Fibroblast of lung (primary cell): ENCODE results near the gene ITIH4.

Experiments used
- EZH2 ChIP-seq: IDR thresholded peaks from 2 replicates; pipeline ENCODE4 v1.5.1; 2012; ENCODE audit warnings: low read length, control low read depth, mild to moderate bottlenecking; ENCODE audit errors: missing control alignments
- TF ChIP-seq, protein P1 (sequence below), 2 donors: IDR thresholded peaks in 1 of 2; conservative IDR thresholded peaks in 1 of 2; 1 replicate in 1 of 2; 2 replicates in 1 of 2; pipeline ENCODE4 v1.5.1; 2011 to 2012; ENCODE audit warnings: low read length in 2 of 2, control low read depth in 1 of 2, inconsistent platforms in 1 of 2, low read depth in 1 of 2, mild to moderate bottlenecking in 1 of 2

DNA sequence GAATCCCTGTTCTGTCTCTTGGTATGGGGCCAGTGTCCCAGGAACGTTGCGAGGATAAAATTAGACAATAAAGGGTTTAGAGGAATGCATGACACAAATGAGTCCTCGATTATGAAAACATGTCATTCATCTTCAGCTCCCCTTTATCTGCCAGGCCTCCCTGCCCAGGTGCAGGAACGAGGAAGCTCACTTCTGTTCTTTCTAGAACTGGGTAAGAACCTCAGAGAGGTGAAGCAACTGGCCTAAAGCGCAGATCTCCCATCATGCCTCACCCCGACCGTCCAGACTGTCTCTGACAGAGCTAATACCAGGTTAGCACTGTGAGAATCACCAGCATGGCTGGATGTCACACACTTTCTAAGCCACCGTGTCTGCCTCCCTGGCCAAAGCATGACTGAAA, 54.6 kb downstream of the ITIH4 start:
- TF ChIP-seq, protein P1, sequence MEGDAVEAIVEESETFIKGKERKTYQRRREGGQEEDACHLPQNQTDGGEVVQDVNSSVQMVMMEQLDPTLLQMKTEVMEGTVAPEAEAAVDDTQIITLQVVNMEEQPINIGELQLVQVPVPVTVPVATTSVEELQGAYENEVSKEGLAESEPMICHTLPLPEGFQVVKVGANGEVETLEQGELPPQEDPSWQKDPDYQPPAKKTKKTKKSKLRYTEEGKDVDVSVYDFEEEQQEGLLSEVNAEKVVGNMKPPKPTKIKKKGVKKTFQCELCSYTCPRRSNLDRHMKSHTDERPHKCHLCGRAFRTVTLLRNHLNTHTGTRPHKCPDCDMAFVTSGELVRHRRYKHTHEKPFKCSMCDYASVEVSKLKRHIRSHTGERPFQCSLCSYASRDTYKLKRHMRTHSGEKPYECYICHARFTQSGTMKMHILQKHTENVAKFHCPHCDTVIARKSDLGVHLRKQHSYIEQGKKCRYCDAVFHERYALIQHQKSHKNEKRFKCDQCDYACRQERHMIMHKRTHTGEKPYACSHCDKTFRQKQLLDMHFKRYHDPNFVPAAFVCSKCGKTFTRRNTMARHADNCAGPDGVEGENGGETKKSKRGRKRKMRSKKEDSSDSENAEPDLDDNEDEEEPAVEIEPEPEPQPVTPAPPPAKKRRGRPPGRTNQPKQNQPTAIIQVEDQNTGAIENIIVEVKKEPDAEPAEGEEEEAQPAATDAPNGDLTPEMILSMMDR (conservative IDR thresholded peaks at IDR 0.05 in 1 of 2, IDR thresholded peaks at IDR 0.05 in 1 of 2; ENCODE audit: low read depth in 1 of 2, low read length in 2 of 2), result no peak
- TF ChIP-seq EZH2, result no peak
